Panc1 (cell line): ENCODE results near the gene NOP16. TPM values are rescaled to one million over a fixed set of nuclear protein-coding genes. Genes with fewer than 3 reads are reported as not detected.

Experiments used
- ATAC-seq: fragments of 200-7000 bp; cut with Tn5 transposase; 2 replicates; pipeline ENCODE4 v1.9.1; 2020; ENCODE audit warnings: mild to moderate bottlenecking, moderate library complexity
- BruUV-seq: library from RNA; stranded (reverse); fragments of 400-500 nt; replicated peaks from 2 replicates; lab custom pipeline; 2021; lab: Mats Ljungman, UMichigan
- CTCF ChIA-PET: fragments of 300-600 bp; sonication (Branson Sonifier 250); formaldehyde crosslinking; loops from one replicate; lab custom pipeline; 2022; ENCODE audit warnings: antibody characterized with exemption; lab: Charles Lee
- POLR2A ChIA-PET: fragments of 300-600 bp; sonication (Branson Sonifier 250); formaldehyde crosslinking; loops from one replicate; lab custom pipeline; 2022; ENCODE audit warnings: antibody characterized with exemption; lab: Charles Lee
- DNase-seq: peaks from one replicate; pipeline ENCODE4 v3.0.0-alpha.2; 2010; ENCODE audit warnings: low read depth, low spot score
- H3K27ac ChIP-seq: 2 replicates; pipeline ENCODE4 v1.5.1; 2011; ENCODE audit warnings: mild to moderate bottlenecking, low read length, inconsistent platforms
- H3K27me3 ChIP-seq: fragments of 200-500 bp; sonication (Bioruptor generic); 2 replicates; pipeline ENCODE4 v1.6.0; 2014; ENCODE audit warnings: low read length, inconsistent platforms; ENCODE audit not compliant: control insufficient read depth, insufficient read depth
- H3K36me3 ChIP-seq: fragments of 200-500 bp; sonication (Bioruptor generic); 2 replicates; pipeline ENCODE4 v1.5.1; 2014; ENCODE audit warnings: inconsistent platforms, mild to moderate bottlenecking, low read length, moderate library complexity; ENCODE audit not compliant: control insufficient read depth, insufficient read depth
- H3K4me1 ChIP-seq: 2 replicates; pipeline ENCODE4 v1.5.1; 2011; ENCODE audit warnings: inconsistent platforms, mild to moderate bottlenecking, low read length, moderate library complexity; ENCODE audit not compliant: control insufficient read depth, insufficient read depth
- H3K4me3 ChIP-seq, 2 experiments: 2 replicates each; pipeline ENCODE4 v1.5.1; 2011 to 2012; ENCODE audit warnings: low read depth in 2 of 2, low read length in 2 of 2, mild to moderate bottlenecking in 2 of 2, inconsistent platforms in 1 of 2, moderate library complexity in 1 of 2
- H3K9me3 ChIP-seq: fragments of 200-500 bp; sonication (Bioruptor generic); 2 replicates; pipeline ENCODE4 v1.5.1; 2014; ENCODE audit warnings: low read depth, mild to moderate bottlenecking, inconsistent platforms, low read length, moderate library complexity; ENCODE audit not compliant: control insufficient read depth, insufficient read depth
- POLR2AphosphoS5 ChIP-seq: IDR thresholded peaks from 2 replicates; pipeline ENCODE4 v1.6.1; 2012; ENCODE audit warnings: mild to moderate bottlenecking, low read depth, low read length, moderate library complexity
- REST ChIP-seq, 2 experiments: IDR thresholded peaks; 2 replicates each; pipeline ENCODE4 v1.6.1; 2011 to 2012; ENCODE audit warnings: low read depth in 2 of 2, control low read depth in 1 of 2, low read length in 1 of 2, mild to moderate bottlenecking in 1 of 2, moderate library complexity in 1 of 2; ENCODE audit not compliant: insufficient read depth in 1 of 2
- SIN3A ChIP-seq: IDR thresholded peaks from 2 replicates; pipeline ENCODE4 v1.6.1; 2012; ENCODE audit warnings: low read depth, mild to moderate bottlenecking, low read length, moderate library complexity, borderline replicate concordance; ENCODE audit not compliant: insufficient read depth
- TCF7L2 ChIP-seq: IDR thresholded peaks from 2 replicates; pipeline ENCODE4 v1.6.1; 2011; ENCODE audit warnings: mild to moderate bottlenecking, low read depth, low read length, inconsistent platforms
- in situ Hi-C: cut with HindIII; loops from 2 replicates; pipeline ENCODE4 v1.10.0; 2016; ENCODE audit warnings: low sequenced_read_pairs, low pct_unique_long_range_greater_than_20kb
- intact Hi-C: fragments of 100-400 bp; cut with micrococcal nuclease; formaldehyde crosslinking; loops from one replicate; pipeline ENCODE4 v1.10.0; 2022; ENCODE audit not compliant: unreplicated experiment
- total RNA-seq: library from RNA; stranded (reverse); gene quantifications from one replicate; pipeline ENCODE4 v1.2.1, GENCODE V29; 2021; ENCODE audit not compliant: unreplicated experiment
- TF ChIP-seq, protein P1 (sequence below): fragments of 450-650 bp; IDR thresholded peaks from 2 replicates; pipeline ENCODE4 v1.5.1; 2017; ENCODE audit warnings: mild to moderate bottlenecking

The NOP16 gene
- total RNA-seq, 1 experiment from 2014 or later, result 76.2 TPM

DNA sequence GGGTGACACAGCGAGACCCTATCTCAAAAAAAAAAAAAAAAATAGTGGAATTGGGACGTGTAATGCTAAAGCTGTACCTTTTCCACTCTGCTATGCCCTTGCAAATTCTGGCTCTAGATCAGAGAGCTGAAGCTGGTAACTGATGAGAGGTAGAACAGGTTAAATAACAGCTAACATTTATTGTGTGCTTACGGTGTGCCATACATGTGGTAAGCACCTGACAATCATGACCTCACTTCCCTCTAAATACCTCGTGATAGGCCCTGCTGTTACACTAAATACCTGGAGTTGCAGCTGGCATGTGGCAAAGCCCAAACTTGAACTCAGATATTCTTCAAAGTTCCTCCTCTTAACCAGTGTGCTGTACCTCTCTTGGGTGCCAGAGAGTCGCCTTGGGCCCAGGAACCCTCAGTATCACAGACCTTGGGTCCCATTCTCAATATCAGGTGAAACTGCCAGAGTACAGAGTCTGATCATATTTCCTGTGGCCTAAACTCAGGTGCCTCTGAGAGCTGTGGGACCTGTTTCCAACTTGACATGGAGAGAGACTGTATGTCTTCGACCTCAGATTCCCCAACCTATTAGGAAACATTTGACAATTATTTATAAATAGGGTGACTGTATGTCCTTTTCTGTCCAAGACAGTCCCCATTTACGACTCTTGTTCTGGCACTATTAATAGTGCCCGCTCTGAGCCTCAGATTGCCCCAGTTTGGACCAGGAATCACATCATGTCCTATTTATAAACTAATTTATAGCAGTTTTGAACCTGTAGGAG, 18.3 kb downstream of the NOP16 start:
- Histone ChIP-seq H3K36me3 (no peaks in the 10 kb centered on the region), H3K27ac (no peak overlapping the region), H3K4me1 (no peaks in the 10 kb centered on the region), H3K4me3 (no peak overlapping the region), H3K27me3 (no peaks in the 10 kb centered on the region), H3K9me3 (no peaks in the 10 kb centered on the region)
- no peak for TF ChIP-seq REST (IDR thresholded peaks at IDR 0.05; ENCODE audit: insufficient read depth in 1 of 2, low read depth in 2 of 2, low read length in 1 of 2)
- TF ChIP-seq SIN3A, result no peak
- no peak for TF ChIP-seq POLR2AphosphoS5
- TF ChIP-seq, protein P1, sequence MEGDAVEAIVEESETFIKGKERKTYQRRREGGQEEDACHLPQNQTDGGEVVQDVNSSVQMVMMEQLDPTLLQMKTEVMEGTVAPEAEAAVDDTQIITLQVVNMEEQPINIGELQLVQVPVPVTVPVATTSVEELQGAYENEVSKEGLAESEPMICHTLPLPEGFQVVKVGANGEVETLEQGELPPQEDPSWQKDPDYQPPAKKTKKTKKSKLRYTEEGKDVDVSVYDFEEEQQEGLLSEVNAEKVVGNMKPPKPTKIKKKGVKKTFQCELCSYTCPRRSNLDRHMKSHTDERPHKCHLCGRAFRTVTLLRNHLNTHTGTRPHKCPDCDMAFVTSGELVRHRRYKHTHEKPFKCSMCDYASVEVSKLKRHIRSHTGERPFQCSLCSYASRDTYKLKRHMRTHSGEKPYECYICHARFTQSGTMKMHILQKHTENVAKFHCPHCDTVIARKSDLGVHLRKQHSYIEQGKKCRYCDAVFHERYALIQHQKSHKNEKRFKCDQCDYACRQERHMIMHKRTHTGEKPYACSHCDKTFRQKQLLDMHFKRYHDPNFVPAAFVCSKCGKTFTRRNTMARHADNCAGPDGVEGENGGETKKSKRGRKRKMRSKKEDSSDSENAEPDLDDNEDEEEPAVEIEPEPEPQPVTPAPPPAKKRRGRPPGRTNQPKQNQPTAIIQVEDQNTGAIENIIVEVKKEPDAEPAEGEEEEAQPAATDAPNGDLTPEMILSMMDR, result no peak
- no peak for TF ChIP-seq TCF7L2
- ATAC-seq, result no peak
- intact Hi-C loops, result no loop called here
- ChIA-PET POLR2A (interaction anchor here (0.6 kb wide), 2 partner anchors 165 to 811 kb away, joined by 6 to 8 read pairs; no protein-coding TSS in a partner anchor), CTCF (interaction anchor here (0.6 to 0.7 kb wide), 3 partner anchors 10 to 242 kb away, joined by 4 to 5 read pairs (median 4); no protein-coding TSS in a partner anchor)
- in situ Hi-C loops, result no loop called here
- DNase-seq, result no peak
- no TSS peak for BruUV-seq

GRCh38 chr5:176368726-176369125, 19.7 kb downstream of the NOP16 start:
- Histone ChIP-seq H3K4me3 (no peak overlapping the region), H3K4me1 (no peaks in the 10 kb centered on the region), H3K36me3 (no peaks in the 10 kb centered on the region), H3K9me3 (no peaks in the 10 kb centered on the region), H3K27me3 (no peaks in the 10 kb centered on the region), H3K27ac (no peak overlapping the region)
- DNase-seq (no peak), ATAC-seq (no peak)
- intact Hi-C loops (no loop called here), in situ Hi-C loops (no loop called here)
- no TSS peak for BruUV-seq
- TF ChIP-seq POLR2AphosphoS5, result no peak
- POLR2A ChIA-PET, result no interaction called here
- CTCF ChIA-PET, result interaction anchor here (0.6 kb wide), 1 partner anchor 13 kb away, joined by 3 read pairs; no protein-coding TSS in a partner anchor
